T-helper 1 cell treated with Interleukin-12 subunit alpha and Interleukin-12 subunit beta and Interleukin-4 antibody, amounts not matched to agents 30 μg/mL and 1 μg/mL, for 36 hours (primary cell): ENCODE measurements around the gene NPAS3.

Experiments
- H3K27ac Mint-ChIP-seq: one replicate; pipeline ENCODE4 v1.8.0; 2021; ENCODE audit warnings: mild to moderate bottlenecking, mixed read lengths
- H3K27me3 Mint-ChIP-seq: one replicate; pipeline ENCODE4 v1.8.0; 2021; ENCODE audit warnings: low read depth, mixed read lengths
- H3K36me3 Mint-ChIP-seq: one replicate; pipeline ENCODE4 v1.8.0; 2021; ENCODE audit warnings: low read depth, mixed read lengths
- H3K4me1 Mint-ChIP-seq: one replicate; pipeline ENCODE4 v1.8.0; 2021; ENCODE audit warnings: low read depth, mixed read lengths
- H3K4me3 Mint-ChIP-seq: one replicate; pipeline ENCODE4 v1.8.0; 2021; ENCODE audit warnings: mild to moderate bottlenecking, moderate library complexity, mixed read lengths
- H3K9me3 Mint-ChIP-seq: one replicate; pipeline ENCODE4 v1.8.0; 2021; ENCODE audit warnings: mixed read lengths

NPAS3 gene

DNA sequence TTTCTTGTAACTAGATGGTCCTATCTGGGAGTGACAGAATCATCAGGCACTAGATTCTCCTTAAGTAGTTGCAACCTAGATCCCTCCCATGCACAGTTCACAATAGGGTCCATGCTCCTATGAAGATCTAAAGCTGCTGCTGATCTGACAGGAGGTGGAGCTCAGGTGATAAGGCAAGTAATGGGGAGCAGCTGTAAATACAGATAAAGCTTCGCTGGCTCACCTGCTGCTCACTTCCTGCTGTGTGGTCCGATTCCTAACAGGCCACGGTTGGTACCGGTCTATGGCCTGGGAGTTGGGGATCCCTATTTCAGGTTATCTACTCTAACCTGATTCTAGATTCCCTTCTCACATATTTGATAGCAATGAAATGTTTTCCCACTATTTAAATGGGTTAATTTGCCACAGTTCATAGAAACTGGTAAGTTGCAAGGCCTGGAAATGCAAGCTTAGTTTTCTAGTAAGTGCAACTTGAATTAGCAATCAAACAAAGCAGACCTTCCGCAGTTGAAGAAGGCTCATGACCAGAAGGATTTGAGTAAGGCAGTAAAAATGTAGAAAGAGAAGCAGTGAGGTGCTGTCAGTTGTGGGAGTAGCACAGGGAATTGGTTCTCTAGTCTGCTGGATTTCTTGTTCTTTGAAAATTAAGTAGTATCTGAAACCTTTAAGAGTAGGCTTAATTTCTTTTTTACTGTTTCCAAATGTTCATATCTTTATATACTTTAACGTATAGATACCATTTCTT lies 679.9 kb downstream of the NPAS3 start:
- no peak overlapping the region for H3K27ac Mint-ChIP-seq

DNA sequence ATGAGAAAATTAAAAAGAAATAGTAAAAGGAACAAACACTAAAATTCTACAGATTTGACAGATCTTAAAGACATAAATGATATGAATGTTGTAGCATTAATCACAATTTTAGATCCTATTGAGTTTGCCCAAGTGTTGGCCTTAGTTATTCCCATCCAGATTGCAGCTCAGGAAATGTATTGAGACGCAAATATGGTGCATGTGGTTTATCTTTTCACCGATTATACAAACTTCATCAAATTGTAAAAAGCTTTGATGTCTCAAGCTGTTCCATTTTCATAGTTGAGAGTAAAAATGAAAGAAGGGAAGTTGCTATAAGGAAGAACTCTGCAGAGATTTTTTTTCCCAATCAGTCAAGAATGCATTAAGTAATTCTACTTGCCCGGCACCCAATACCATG lies 683.8 kb downstream of the NPAS3 start:
- H3K36me3 Mint-ChIP-seq, result no peaks in the 10 kb centered on the region
- H3K4me3 Mint-ChIP-seq, result no peak overlapping the region
- no peaks in the 10 kb centered on the region for H3K4me1 Mint-ChIP-seq
- no peaks in the 10 kb centered on the region for H3K9me3 Mint-ChIP-seq
- no peak overlapping the region for H3K27ac Mint-ChIP-seq
- H3K27me3 Mint-ChIP-seq, result no peaks in the 10 kb centered on the region

More for the DNA sequence above, 679.9 kb downstream of the NPAS3 start:
- no peaks in the 10 kb centered on the region for H3K4me1 Mint-ChIP-seq
- H3K4me3 Mint-ChIP-seq, result no peak overlapping the region
- H3K36me3 Mint-ChIP-seq, result no peaks in the 10 kb centered on the region
- no peaks in the 10 kb centered on the region for H3K27me3 Mint-ChIP-seq
- no peaks in the 10 kb centered on the region for H3K9me3 Mint-ChIP-seq

DNA sequence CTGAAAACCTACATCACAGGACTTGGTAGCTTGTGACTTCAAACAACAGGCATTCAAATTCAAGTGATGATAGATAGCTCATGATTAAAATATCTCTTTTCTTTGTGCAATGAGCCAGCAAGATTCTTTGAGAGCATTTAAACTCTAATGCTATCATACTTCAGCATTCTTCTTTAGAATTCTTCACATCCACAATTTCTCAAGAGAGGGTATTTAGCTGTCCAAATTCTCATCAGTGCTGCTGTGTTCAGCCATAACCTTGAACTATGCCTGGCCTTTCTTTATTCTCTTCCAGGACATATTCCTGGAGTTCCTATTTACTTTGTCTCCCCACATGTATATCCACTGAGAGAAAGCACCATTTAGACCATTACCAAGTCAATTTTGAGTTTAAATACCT lies 691.1 kb downstream of the NPAS3 start:
- no peaks in the 10 kb centered on the region for H3K9me3 Mint-ChIP-seq
- no peak overlapping the region for H3K4me3 Mint-ChIP-seq
- no peaks in the 10 kb centered on the region for H3K36me3 Mint-ChIP-seq
- H3K4me1 Mint-ChIP-seq, result no peaks in the 10 kb centered on the region
- no peaks in the 10 kb centered on the region for H3K27me3 Mint-ChIP-seq
- no peak overlapping the region for H3K27ac Mint-ChIP-seq

DNA sequence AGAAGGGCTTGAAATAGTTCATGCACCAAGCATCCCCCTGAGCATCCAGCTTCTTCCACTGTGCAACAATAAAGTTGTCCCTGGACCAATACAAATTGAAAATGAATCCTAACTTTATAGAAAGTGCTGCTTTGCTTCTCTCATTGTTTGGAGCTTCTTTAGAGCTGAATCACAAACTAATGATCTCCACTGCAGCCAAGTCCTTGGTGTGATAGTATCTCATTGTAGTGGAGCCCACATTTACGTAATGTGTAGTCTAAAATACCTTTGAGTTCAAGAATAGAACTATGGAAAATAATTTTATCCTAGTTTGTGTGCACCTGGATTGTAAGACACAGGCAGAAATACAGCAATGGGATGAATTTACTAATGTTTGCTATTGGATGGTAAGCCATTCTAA lies 692.3 kb downstream of the NPAS3 start:
- H3K27me3 Mint-ChIP-seq, result no peaks in the 10 kb centered on the region

DNA sequence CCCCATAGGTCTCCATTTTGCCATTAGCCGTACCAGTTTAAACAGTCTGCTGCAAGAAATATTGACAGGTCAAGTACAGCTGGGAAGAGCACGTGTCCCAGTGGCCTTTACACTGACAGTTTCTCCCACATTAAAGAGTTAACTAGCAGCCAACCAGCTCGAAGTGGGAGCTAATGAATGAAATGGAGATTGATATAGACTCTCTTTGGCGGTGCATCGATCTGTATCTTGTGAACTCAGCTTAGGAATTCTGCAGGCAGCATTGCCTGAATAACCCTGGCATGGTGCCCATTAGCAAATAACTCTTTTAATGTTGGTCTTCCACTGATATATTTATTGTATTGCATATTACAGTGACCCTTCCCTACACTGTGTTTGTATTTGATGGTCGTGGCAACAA lies 692.8 kb downstream of the NPAS3 start:
- Mint-ChIP-seq H3K27ac (no peak overlapping the region), H3K4me1 (no peaks in the 10 kb centered on the region), H3K9me3 (no peaks in the 10 kb centered on the region), H3K27me3 (no peaks in the 10 kb centered on the region), H3K36me3 (no peaks in the 10 kb centered on the region), H3K4me3 (no peak overlapping the region)

More for the DNA sequence above, 692.3 kb downstream of the NPAS3 start:
- Mint-ChIP-seq H3K4me1 (no peaks in the 10 kb centered on the region), H3K4me3 (no peak overlapping the region), H3K27ac (no peak overlapping the region), H3K36me3 (no peaks in the 10 kb centered on the region), H3K9me3 (no peaks in the 10 kb centered on the region)

DNA sequence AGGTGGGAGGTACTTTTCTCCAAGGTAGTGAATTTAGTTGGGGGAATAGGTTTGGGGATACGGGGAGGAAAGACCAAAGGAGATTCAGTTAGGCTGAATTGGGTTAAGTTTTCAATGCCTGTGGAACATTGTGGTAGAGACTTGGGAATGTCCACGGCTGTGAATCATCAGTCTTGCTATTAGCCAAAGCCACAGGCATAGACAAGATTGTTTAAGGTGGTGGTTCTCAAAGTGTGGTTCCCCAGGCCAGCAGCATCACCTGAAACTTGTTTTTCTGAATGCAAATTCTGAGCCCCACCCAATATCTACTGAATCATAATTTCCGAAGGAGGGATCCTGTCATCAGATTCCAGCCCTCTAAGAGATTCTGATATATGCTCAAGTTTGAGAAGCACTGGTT lies 696.0 kb downstream of the NPAS3 start:
- Mint-ChIP-seq H3K9me3 (no peaks in the 10 kb centered on the region), H3K4me1 (no peaks in the 10 kb centered on the region), H3K36me3 (no peaks in the 10 kb centered on the region), H3K4me3 (no peak overlapping the region), H3K27me3 (no peaks in the 10 kb centered on the region), H3K27ac (no peak overlapping the region)

DNA sequence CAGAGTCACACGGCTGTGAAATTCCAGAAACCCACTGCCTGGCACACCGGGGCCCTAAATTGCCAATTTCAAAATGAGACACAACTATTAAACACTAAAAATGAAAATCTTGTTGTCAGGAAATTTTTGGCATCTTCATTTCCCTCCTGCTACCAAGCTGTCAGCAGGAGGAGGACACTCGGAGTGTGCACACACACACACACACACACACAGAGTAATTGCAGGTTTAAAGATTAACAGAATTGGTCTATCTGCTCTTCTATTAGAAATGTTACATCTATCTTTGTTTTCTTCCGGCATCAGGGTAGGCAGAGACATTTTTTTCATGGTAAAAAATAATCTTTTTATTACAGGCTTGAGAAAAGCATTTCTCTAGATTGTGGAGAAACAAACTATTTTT lies 698.0 kb downstream of the NPAS3 start:
- H3K9me3 Mint-ChIP-seq, result no peaks in the 10 kb centered on the region
- H3K27ac Mint-ChIP-seq, result no peak overlapping the region
- H3K36me3 Mint-ChIP-seq, result no peaks in the 10 kb centered on the region
- H3K27me3 Mint-ChIP-seq, result no peaks in the 10 kb centered on the region
- H3K4me3 Mint-ChIP-seq, result no peak overlapping the region
- H3K4me1 Mint-ChIP-seq, result no peaks in the 10 kb centered on the region

DNA sequence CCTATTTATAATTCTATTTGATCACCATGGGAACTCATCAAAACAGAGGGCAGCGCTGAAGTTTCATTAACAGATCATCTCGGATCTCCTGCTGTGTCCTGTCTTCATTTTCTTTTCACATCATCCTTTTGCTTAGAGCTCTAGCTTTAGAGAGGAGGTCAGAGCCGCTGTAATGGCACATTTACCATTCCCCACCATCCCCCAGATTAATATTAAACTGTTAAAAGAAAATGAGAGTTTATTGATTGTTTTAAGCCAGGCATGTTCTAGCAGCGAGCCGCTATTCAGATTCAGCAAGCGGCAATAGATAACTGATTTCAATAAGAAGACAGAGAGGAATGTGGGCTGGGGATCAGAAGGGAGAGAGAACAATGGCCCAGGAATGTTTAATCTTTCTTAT lies 703.4 kb downstream of the NPAS3 start:
- Mint-ChIP-seq H3K9me3 (no peaks in the 10 kb centered on the region), H3K4me1 (no peaks in the 10 kb centered on the region), H3K27ac (no peak overlapping the region), H3K36me3 (no peaks in the 10 kb centered on the region), H3K27me3 (no peaks in the 10 kb centered on the region), H3K4me3 (no peak overlapping the region)

DNA sequence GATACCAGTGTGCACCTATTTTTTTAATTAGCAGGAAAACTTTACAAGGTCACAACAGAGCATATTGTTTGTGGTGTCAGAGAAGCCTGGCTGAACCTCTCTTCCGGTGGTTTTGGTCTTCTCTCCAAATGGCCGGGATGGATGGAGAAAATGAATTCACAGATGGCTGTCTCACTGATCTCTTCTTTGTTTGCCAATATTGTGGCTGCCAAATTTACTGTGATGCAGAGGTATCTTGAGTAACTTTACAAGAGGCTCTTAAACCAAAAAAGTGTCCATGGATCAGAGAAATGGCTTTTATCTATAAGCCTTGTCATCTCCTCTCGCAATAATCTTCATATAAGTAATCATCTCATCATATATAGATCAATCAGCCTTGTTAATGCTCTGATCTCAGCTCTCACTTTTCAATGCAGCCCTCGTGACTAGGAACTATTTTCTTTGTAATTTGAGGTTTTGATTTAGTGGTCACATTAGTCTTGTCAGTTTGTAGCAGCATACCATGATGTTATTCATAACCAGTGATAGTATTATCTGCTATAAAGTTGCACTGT lies 704.1 kb downstream of the NPAS3 start:
- no peaks in the 10 kb centered on the region for H3K27me3 Mint-ChIP-seq
- H3K36me3 Mint-ChIP-seq, result no peaks in the 10 kb centered on the region

DNA sequence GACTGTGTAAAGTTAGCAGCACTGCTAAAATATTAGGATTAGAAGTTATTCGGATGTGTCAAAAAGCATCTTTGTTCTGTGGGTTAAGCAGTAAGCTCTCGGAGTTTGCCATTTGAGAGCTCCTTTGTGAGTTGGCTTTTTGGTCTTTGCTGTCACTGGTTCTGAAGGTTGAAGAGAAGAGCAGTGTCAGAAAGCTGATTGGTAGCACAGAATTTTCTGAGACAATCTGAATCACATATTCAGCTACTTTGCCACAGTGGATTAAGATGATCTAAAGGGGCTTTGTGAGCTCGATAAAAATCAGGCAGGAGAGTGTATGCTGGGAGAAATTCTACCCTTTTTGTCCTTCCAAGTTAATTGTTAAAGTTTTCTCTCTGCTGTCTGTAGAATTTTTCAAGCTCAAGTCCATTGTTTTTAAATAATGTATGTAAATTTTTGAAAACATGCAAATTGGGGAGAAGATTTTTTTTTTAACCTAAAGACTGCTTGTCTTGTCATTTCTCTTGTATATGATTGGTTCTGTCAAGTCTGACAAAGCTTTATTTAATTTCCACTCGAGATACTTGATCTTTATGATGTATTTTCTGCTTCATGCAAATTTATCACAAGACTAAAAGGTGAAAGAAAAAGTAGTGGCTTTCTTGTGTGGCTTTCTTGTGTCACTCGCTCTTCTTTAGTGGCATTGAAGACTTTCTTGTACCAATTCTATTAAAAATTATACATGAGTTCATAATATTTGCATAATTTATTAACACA lies 704.9 kb downstream of the NPAS3 start:
- no peak overlapping the region for H3K27ac Mint-ChIP-seq
- H3K27me3 Mint-ChIP-seq, result no peaks in the 10 kb centered on the region
- no peaks in the 10 kb centered on the region for H3K36me3 Mint-ChIP-seq
- no peaks in the 10 kb centered on the region for H3K9me3 Mint-ChIP-seq
- H3K4me1 Mint-ChIP-seq, result no peaks in the 10 kb centered on the region
- no peak overlapping the region for H3K4me3 Mint-ChIP-seq

More for the DNA sequence above, 704.1 kb downstream of the NPAS3 start:
- no peaks in the 10 kb centered on the region for H3K9me3 Mint-ChIP-seq
- H3K4me3 Mint-ChIP-seq, result no peak overlapping the region
- H3K27ac Mint-ChIP-seq, result no peak overlapping the region
- H3K4me1 Mint-ChIP-seq, result no peaks in the 10 kb centered on the region

DNA sequence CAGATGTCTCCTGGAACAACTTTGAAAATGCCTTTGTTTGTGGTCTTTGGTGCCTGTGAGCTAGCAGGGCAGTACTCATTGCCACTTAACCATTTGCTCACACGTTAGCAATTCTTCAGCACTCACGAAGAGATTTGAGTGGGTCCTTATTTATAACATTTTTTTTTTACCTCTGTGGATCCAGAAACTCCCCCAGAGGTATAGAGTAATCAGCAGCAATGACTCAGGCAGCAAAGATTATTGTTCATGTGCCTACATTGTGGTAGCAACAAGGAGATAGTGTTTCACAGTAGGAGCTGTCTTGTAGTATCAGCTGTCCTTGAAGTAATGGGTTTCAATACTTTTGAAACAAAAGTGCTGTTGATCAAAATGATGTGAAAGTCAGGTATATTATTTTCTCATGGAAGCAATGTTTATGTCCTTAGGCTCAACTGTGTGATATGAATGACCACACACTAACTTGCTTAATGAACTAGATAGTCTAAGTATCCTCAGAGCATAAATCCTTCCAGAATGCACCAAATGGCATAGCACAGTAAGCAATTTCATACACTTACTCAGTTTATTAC lies 708.1 kb downstream of the NPAS3 start:
- H3K4me3 Mint-ChIP-seq, result no peak overlapping the region
- H3K36me3 Mint-ChIP-seq, result no peaks in the 10 kb centered on the region
- H3K27ac Mint-ChIP-seq, result no peak overlapping the region

DNA sequence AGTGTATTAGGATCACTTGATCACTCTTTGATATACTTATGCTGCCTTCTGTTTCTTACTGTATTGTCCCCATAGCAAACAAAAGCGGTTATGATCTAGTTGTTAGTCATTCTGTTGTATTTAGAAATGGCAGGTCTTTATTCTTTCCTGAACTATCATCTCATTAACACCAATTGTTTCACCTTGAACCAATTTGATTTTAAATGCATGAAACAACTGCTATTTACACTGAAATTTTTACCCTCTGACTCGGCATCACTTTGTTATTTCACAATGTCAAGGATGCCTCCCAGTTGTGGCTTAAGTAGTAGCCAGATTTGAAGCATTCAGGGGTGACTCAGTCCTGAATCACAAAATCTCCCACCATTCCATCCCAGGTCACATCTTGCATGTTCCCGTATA lies 708.7 kb downstream of the NPAS3 start:
- H3K4me1 Mint-ChIP-seq, result no peaks in the 10 kb centered on the region
- H3K4me3 Mint-ChIP-seq, result no peak overlapping the region
- no peaks in the 10 kb centered on the region for H3K36me3 Mint-ChIP-seq
- H3K9me3 Mint-ChIP-seq, result no peaks in the 10 kb centered on the region
- H3K27me3 Mint-ChIP-seq, result no peaks in the 10 kb centered on the region
- H3K27ac Mint-ChIP-seq, result no peak overlapping the region

More for the DNA sequence above, 708.1 kb downstream of the NPAS3 start:
- H3K4me1 Mint-ChIP-seq, result no peaks in the 10 kb centered on the region
- no peaks in the 10 kb centered on the region for H3K9me3 Mint-ChIP-seq
- no peaks in the 10 kb centered on the region for H3K27me3 Mint-ChIP-seq

DNA sequence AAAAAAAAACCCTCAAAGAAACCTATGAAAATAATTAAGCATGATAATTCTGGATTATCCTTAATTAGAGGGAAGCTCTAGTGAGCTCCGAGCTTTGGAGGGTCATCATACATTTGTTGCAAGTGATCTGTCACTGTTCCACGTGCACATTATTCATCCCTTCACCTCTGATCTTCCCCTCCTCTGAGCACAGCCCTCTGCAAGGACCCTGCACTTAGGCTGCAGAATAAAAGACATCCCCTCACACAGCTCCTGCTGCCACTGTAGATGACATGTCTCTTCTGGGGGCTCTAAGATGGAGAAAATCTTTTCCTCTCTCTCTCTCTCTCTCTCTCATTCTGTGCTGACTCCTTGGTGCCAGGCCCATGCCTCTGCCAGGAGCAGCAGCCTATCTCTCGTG lies 711.8 kb downstream of the NPAS3 start:
- Mint-ChIP-seq H3K4me3 (no peak overlapping the region), H3K9me3 (no peaks in the 10 kb centered on the region), H3K4me1 (no peaks in the 10 kb centered on the region), H3K36me3 (no peaks in the 10 kb centered on the region), H3K27me3 (no peaks in the 10 kb centered on the region), H3K27ac (no peak overlapping the region)

DNA sequence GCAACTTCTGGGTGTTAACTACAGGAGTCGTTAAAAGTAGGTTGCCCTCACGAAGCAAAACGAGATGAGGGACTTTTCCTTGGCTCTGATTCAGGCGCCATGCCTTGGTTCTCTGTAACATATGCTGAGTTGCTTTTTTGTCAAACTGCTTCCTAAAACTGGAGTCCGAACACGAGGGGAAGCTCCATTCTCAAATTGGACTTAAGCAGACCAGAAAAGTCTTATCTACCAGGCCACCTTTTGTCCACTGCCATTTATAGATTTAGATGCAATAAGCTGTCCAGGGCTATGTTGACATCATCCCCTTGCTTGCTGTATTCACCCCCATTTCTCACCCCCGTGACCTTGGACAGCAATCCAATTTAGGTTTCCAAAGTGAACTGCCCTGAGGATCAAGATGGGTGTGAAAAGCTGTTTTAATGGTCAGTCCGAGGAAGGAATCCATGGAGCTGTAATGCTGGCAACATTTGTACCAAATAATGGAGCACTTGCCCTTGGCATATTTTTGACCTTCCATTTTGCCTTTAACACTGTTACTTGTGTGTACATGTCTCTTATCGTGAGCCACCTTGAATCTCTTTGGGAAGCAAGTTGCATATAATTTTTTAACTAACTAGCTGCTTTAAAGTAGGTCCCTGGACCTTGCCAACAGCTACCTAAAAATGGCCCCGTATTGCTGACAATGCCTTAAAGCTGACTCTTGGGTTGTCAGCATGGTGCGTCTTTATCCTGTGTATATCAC lies 714.1 kb downstream of the NPAS3 start:
- Mint-ChIP-seq H3K27ac (no peak overlapping the region), H3K4me1 (no peaks in the 10 kb centered on the region), H3K36me3 (no peaks in the 10 kb centered on the region), H3K27me3 (no peaks in the 10 kb centered on the region), H3K4me3 (no peak overlapping the region), H3K9me3 (no peaks in the 10 kb centered on the region)
